ENCODE measurements around the gene TDRD15.

- no peak for TF ChIP-seq CTCF (IDR thresholded peaks at IDR 0.05)
- peak; percentile 14 for TF ChIP-seq POLR2A (IDR thresholded peaks at IDR 0.05)
These were observed 28.1 kb upstream of the TDRD15 start for GRCh38 chr2:21095714-21096113.

All from right lobe of liver (tissue), 4 donors.